GM18526 (cell line): ENCODE data around the gene LENG9.

Experiments
- POLR2A ChIP-seq: IDR thresholded peaks from 3 replicates; pipeline ENCODE4 v1.6.1; 2011; ENCODE audit not compliant: insufficient read length; ENCODE audit errors: extremely low read depth

LENG9 gene

DNA sequence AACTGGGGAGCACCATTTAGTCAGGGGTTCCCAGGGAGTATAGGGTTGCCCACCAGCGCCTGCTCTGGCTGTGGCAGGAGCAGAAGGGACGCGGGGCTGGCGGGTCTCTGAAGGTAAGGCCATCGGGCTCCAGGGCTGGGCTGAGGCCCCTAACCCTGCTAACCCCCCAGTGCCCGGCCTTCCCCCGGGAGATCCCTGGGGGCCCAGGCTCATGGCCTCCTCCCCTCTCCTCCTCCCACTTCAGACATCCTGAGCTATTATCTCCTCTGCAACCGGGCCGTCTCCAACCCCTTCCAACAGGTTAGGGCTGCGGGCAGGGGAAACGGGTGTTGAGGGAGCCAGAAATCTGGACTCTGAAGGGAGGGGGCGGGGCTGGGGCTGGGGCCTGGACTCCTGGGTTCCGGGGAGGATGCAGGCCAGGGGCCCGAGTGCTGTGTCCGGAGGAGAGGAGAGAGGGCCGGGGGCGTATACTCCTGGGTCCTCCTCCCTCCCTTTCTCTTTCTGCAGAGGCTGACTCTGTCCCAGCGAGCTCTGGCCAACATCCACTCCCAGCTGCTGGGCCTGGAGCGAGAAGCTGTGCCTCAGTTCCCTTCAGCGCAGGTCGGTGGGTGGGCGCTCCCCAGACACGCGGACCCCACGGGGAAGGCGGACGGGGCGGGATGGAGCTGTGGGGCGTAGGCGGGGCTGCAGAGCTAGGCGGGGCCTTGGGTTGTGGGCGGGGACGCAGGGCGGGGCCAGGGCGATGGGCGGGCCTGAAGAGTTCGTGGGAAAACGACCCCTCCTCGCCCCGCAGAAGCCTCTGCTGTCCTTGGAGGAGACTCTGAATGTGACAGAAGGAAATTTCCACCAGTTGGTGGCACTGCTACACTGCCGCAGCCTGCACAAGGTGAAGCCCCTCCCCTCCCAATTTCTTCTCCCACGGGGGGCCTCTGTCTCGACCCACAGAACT is 33.0 kb downstream of the LENG9 start:
- TF ChIP-seq POLR2A: no peak

DNA sequence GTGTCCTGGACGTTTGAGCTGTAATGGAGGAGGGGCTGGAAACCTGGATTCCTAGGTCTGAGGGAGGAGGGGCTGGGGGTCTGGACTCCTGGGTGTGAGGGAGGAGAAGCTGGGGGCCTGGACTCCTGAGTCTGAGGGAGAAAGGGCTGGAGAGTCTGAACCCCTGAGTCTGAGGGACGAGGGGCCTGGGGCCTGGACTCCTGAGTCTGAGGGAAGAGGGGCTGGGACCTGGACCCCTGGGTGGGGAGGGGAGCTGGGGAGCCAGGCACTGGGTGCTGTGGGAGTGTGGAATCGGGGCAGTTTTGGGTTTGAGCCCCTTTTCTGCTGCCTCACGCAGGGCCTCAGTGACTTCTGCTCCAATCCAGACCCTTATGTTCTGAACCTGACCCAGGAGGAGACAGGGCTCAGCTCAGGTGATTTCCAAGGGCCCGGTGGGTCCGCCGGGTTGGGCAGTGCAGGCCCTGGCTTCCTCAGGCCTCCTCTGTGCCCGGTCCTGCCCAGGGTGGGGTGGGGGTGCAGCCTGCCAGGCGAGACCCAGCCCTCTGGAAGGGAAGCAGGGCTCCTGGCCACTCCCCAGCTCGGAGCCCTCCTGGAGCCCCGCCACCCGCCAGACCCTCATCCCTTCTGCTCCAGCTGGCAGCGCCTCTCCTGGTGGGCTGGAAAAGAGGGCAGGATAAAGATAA is 33.9 kb downstream of the LENG9 start:
- TF ChIP-seq POLR2A: no peak

DNA sequence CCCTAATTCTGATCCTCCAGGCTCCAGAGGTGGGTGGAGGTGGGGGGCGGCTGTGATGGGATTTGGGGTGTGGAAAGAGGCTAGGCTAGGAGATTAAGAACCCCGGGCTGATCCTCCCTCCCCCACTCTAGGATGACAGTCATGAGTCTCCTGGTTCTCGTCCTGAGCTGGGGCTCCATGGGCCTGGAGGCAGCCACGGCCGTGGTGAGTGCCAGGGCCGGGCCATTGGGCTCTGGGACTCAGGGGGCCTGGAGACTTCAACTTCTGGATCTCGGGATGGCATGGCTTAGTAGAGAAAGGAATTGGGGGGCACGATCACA is 34.4 kb downstream of the LENG9 start:
- no peak for TF ChIP-seq POLR2A

DNA sequence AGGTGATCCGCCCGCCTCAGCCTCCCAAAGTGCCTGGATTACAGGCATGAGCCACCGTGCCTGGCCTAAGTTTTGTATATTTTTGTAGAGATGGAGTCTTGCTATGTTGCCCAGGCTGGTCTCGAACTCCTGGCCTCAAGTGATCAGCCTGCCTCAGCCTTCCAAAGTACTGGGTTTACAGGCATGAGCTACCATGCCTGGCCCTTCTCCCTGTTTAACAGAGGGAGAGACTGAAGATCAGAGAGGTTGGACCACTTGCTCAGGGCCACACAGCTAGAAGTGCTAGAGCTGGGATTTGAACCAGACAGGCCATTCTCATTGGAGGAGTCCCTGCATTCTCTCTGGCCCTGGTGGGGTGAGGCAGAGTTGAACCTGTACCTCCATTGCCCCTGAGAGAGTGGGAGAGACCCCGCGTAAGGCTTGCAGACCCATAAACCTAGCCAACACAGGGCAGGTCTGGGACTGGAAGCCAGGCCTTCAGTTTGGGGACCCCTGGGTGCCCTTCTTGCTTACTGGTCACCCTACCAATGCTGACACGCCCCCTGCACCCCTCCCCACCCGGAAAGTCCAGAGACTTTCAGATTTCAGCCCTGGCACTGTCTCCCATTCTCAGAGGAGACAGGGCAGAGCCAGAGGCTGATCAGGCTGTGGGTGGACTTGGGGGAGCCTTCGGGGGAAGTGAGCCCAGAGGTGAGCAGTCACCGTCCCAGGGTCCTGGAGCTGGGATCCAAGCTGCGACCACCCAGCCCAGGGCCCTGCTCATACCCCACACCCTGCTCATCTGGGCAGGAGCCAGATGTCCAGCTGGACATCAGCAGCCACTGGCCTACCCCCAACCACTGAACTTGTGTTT is 35.0 kb downstream of the LENG9 start:
- TF ChIP-seq POLR2A: no peak

DNA sequence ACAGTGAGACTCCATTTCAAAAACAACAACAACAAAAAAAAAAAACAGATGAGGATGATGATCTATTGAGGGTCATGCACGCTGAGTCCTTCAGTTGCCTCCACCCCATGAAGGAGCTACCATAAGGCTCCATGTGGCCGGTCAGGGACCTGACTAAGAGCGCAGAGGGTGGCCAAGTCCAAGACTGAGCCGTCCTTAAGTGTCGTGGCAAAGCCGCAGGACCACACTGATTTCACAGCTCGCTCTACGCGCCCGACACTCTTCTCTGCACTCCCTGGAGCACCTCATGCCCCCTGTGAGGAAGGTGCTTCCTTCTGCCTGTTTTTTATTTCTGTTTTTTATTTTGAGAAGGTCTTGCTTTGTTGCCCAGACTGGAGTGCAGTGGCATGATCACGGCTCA is 36.0 kb downstream of the LENG9 start:
- TF ChIP-seq POLR2A: no peak

DNA sequence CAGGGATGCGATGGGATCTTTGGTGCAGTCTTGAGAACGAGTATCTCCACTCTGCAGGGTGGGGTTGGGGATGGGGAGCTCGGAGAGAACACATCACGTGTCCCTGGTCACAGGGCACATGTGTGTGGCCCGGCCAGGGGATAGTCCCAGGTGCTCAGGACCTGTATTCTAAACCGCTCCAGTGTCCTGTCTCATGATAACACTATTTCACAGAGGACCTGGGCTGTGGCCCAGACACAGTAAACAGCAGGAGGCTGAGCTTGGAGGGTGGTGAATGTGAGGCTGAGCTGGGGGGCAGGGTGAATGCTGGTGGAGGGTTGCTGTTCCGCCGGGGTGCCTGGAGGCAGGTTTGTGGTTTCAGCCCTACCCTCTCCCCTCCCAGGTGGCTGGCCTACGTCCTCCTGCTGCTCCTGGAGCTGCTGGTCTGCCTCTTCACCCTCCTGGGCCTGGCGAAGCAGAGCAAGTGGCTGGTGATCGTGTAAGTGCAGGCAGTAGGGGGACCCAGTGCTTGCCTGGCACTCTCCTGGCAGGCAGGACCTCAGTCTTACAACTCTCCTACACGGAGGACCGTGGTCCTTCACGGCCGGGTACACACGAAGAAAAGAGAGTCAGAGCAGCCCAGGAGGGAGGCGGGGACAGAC is 37.2 kb downstream of the LENG9 start:
- no peak for TF ChIP-seq POLR2A

DNA sequence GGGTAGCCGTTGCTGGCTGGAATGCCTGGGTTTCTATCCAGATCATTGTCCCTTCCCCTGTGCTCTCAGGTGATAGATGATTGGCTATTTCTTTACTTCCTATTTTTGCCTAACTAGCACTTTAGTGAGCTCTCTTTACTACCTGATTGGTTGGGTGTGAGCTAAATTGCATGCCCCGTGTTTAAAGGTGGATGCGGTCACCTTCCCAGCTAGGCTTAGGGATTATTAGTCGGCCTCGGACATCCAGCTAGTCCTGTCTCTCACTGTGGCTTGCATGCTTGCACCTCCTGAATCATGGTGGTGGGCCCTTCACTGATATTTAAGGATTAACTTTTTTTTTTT is 38.2 kb downstream of the LENG9 start:
- TF ChIP-seq POLR2A: no peak

DNA sequence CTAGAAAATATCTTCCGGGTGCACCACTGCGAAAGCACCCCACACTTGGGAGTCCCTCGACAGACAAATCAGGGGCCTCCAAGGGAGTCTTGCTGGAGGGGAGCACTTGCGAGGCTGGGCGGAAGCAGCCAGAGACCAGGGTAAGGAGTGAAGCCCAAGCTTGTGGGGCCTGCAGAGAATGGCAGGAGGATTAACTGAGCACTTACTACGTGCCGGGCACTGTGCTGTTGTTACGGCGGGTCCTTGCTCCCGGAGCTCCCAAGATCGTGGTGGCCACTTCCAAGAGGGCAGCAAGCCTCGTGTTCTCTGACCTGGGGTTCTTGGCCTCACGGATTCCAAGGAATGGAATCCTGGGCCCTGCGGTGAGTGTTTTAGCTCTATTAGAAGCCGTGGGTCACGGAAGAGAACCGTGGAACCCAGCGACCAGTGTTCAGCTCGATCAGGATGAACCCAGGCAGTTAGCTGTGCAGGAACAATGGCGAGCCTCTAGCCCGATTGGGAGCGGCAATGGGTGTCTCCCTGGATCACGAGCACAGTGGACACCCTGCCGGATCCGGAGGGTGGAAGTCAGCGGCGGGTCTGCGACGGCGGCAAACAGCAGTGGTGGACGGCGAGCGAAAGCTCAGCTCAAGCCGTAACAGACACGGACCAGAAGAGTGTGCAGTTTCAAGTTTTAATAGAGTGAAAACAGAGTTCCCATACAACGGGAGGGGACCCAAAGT is 38.8 kb downstream of the LENG9 start:
- TF ChIP-seq POLR2A: no peak

DNA sequence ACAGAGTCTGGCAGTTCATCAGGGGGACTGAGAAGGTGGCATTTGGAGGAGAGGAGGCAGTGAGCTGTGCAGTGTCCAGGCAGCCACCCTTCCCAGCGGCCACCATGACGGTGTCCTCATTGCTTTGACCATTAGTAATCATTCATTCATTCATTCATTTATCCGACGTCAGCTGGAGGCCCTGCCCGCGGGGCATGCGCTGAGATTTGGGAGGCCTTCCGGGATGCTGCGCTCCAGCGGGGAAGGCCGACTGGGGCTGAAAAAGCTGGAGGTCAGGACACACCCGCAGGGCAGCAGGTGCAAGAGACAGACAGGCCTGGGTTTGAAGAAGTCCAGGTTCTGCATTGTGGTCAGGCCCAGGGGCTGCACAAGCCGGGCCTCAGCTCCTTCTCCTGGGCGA is 39.4 kb downstream of the LENG9 start:
- TF ChIP-seq POLR2A: no peak

DNA sequence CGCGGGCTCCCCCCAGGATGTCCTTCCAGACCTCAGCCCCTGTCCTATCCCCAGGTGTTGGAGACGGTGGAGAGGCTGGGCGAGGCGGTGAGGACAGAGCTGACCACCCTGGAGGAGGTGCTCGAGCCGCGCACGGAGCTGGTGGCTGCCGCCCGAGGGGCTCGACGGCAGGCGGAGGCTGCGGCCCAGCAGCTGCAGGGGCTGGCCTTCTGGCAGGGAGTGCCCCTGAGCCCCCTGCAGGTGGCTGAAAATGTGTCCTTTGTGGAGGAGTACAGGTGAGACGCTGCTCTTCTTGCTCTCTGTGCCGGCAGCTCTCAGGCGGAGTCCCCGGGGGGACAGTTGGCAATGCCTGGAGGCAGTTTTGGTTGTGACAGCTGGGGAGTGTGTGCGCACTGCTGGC is 41.4 kb downstream of the LENG9 start:
- TF ChIP-seq POLR2A: no peak

DNA sequence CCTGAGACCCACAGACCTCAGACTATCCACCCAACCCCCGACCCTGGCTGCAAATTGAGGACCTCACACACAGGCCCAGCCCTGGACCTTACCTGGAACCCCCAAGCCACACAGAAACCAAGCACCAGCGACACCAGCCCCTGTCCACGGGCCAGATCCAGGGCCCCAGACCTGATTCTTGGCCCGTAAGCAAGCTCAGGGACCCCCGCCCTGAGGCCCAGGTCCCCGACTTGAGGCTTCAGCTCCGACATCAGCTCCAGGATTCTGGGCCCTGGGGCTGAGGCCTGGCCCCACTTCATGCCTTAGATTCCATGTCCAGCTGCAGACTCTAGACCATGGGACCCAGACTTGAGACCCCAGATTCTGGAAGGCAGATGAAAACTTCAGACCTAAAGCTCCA is 42.1 kb downstream of the LENG9 start:
- no peak for TF ChIP-seq POLR2A

DNA sequence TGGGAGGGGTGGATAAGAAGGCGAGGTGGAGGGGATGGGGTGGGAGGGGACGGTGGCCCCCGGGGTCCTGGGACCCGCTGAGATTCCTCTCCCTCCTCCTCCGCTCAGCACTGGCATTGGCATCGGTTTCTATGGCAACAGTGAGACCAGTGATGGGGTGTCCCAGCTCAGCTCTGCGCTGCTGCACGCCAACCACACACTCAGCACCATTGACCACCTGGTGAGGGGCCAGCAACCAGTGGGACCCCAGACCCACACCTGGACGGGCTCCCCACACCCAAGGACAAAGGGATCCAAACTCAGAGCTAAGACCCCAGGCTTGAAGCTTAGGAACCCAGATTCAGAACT is 42.4 kb downstream of the LENG9 start:
- no peak for TF ChIP-seq POLR2A

DNA sequence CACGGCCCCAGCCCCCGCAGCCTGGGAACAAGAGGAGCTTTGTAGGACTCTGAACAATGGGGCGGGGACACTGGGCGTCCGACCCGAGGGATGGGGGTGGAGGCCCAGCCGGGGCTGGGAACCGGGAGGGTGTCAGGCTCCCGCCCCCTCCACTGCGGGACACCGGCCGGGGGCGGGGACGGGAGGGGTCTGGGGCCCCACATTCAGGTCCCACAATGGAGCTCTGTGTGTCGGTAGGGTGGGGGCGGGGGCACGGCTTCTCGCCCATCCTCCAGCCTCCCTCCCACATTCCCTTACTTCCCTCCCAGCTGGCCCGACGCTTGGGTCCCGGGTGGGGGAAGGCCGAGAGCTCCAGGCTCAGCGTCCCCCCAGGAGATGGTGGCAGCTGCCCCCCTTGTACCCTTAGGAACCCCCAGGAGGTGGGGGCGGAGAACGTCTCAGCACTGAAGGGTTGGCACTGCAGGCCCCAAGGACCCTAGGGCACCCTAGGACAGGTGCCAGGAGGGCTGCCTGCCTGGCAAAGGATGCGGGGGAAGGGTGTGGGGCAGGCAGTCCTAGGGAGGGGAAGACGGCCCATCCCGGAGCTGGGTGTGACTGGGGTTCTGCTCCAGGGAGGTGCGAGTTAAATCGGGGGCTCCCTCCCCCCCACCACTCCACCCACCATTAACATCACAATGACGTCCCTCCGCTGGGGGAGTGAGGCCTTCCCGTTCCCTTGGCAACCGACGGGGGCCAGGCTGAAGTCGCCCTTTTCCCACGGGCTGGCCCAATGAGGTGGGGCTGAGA is 43.0 kb downstream of the LENG9 start:
- no peak for TF ChIP-seq POLR2A

DNA sequence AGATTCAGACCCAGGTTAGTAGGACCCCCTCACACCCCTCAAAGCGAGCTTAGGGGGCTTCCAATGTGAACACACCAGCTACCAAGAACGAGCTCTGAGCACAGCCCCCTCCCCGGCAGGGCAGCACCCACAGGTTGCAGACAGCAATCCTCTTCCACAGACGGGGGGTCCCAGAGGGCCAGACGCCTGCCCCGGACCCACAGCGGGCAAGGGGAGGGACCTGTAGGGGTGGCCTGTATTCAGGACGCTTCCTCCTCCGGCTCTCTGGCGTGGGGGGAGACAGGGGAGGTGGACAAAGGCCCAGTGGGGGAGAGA is 43.6 kb downstream of the LENG9 start:
- TF ChIP-seq POLR2A: no peak
